ENCODE data around the gene TFPI.

DNA sequence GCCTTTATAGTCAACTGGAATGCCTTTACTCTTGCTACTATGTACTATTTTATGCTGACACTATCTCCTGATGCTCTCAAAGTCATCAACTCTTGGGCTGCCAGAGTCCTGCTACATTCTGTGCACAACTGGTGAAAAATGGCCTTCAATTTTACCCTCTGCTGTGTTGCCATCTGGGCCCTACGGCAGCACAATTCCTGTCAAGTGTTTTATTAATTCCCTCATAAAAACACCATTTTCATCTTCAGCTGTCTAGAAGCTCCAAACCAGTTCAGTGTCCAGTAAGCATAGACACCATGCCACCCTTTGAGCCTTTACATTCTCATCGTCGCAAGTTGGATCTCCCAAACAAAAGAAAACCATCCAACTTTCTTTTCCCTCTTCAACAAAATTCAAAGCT lies 132.7 kb downstream of the TFPI start:
- TF ChIP-seq, protein P1, sequence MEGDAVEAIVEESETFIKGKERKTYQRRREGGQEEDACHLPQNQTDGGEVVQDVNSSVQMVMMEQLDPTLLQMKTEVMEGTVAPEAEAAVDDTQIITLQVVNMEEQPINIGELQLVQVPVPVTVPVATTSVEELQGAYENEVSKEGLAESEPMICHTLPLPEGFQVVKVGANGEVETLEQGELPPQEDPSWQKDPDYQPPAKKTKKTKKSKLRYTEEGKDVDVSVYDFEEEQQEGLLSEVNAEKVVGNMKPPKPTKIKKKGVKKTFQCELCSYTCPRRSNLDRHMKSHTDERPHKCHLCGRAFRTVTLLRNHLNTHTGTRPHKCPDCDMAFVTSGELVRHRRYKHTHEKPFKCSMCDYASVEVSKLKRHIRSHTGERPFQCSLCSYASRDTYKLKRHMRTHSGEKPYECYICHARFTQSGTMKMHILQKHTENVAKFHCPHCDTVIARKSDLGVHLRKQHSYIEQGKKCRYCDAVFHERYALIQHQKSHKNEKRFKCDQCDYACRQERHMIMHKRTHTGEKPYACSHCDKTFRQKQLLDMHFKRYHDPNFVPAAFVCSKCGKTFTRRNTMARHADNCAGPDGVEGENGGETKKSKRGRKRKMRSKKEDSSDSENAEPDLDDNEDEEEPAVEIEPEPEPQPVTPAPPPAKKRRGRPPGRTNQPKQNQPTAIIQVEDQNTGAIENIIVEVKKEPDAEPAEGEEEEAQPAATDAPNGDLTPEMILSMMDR (IDR thresholded peaks at IDR 0.05): no peak
- TF ChIP-seq POLR2A (IDR thresholded peaks at IDR 0.05): no peak
